GM23338 (cell line): ENCODE measurements around the gene TUBA1B. TPM values are rescaled to one million over a fixed set of nuclear protein-coding genes. Genes with fewer than 3 reads are reported as not detected.

ENCODE experiments used
- ATAC-seq: fragments of 200-7000 bp; cut with Tn5 transposase; 3 replicates; pipeline ENCODE4 v1.9.1; 2020
- DNase-seq: peaks from one replicate; pipeline ENCODE4 v3.0.0-alpha.2; 2015; ENCODE audit warnings: low spot score
- H2AFZ ChIP-seq: fragments of 200-600 bp; sonication (generic); 2 replicates; pipeline ENCODE4 v1.8.0; 2016; ENCODE audit warnings: antibody characterized with exemption, mild to moderate bottlenecking, moderate library complexity
- H3F3A ChIP-seq: fragments of 200-600 bp; sonication (generic); replicated peaks from 2 replicates; pipeline ENCODE4 v1.8.0; 2017; ENCODE audit warnings: antibody characterized with exemption, mixed run types, low read depth
- H3K27ac ChIP-seq: fragments of 200-600 bp; sonication (generic); 2 replicates; pipeline ENCODE4 v1.6.1; 2016; ENCODE audit warnings: low read depth
- H3K27me3 ChIP-seq: fragments of 200-600 bp; sonication (generic); 2 replicates; pipeline ENCODE4 v1.8.0; 2016; ENCODE audit warnings: mild to moderate bottlenecking, mixed run types, moderate library complexity; ENCODE audit not compliant: insufficient read depth
- H3K36me3 ChIP-seq: fragments of 200-600 bp; sonication (generic); 2 replicates; pipeline ENCODE4 v1.8.0; 2016; ENCODE audit warnings: mild to moderate bottlenecking; ENCODE audit not compliant: insufficient read depth
- H3K4me1 ChIP-seq: fragments of 200-600 bp; sonication (generic); 2 replicates; pipeline ENCODE4 v1.8.0; 2016; ENCODE audit warnings: mild to moderate bottlenecking, moderate library complexity; ENCODE audit not compliant: insufficient read depth
- H3K4me2 ChIP-seq: fragments of 200-600 bp; sonication (generic); 2 replicates; pipeline ENCODE4 v1.7.1; 2017; ENCODE audit warnings: mixed run types
- H3K4me3 ChIP-seq: fragments of 200-600 bp; sonication (generic); 2 replicates; pipeline ENCODE4 v1.6.1; 2016; ENCODE audit warnings: mixed run types
- H3K79me2 ChIP-seq: fragments of 200-600 bp; sonication (generic); replicated peaks from 2 replicates; pipeline ENCODE4 v1.8.0; 2017; ENCODE audit warnings: mild to moderate bottlenecking; ENCODE audit not compliant: insufficient read depth
- H3K9me2 ChIP-seq: fragments of 200-600 bp; sonication (generic); 2 replicates; pipeline ENCODE4 v1.8.0; 2017; ENCODE audit not compliant: insufficient read depth
- H4K20me1 ChIP-seq: fragments of 200-600 bp; sonication (generic); replicated peaks from 2 replicates; pipeline ENCODE4 v1.8.0; 2017; ENCODE audit warnings: mild to moderate bottlenecking; ENCODE audit not compliant: insufficient read depth
- H3K27ac Mint-ChIP-seq: 2 replicates; pipeline ENCODE4 v1.8.0; 2020; ENCODE audit warnings: inconsistent platforms, mild to moderate bottlenecking, moderate library complexity, mixed read lengths
- H3K27me3 Mint-ChIP-seq: 3 replicates; pipeline ENCODE4 v1.8.0; 2022; ENCODE audit warnings: low read depth, mild to moderate bottlenecking, moderate library complexity, mixed read lengths, inconsistent platforms; ENCODE audit not compliant: insufficient read depth, poor library complexity
- H3K36me3 Mint-ChIP-seq: 3 replicates; pipeline ENCODE4 v1.8.0; 2021; ENCODE audit warnings: low read depth, mild to moderate bottlenecking, inconsistent platforms, moderate library complexity, mixed read lengths
- H3K4me1 Mint-ChIP-seq: 3 replicates; pipeline ENCODE4 v1.8.0; 2020; ENCODE audit warnings: mild to moderate bottlenecking, inconsistent platforms, mixed read lengths
- H3K4me3 Mint-ChIP-seq: 3 replicates; pipeline ENCODE4 v1.8.0; 2021; ENCODE audit warnings: moderate library complexity, mild to moderate bottlenecking, inconsistent platforms, mixed read lengths
- H3K9me3 Mint-ChIP-seq: 3 replicates; pipeline ENCODE4 v1.8.0; 2020; ENCODE audit warnings: moderate library complexity, mild to moderate bottlenecking, inconsistent platforms, mixed read lengths
- CREB1 ChIP-seq: fragments of 250-450 bp; sonication (Bioruptor Pico); IDR thresholded peaks from 2 replicates; pipeline ENCODE4 v1.5.0; 2020; ENCODE audit warnings: low read depth, mild to moderate bottlenecking, moderate library complexity
- EZH2 ChIP-seq: fragments of 200-600 bp; sonication (generic); IDR thresholded peaks from one replicate; pipeline ENCODE4 v1.8.0; 2017; ENCODE audit warnings: antibody characterized with exemption, mild to moderate bottlenecking, low read depth; ENCODE audit not compliant: unreplicated experiment
- NANOG ChIP-seq: IDR thresholded peaks from 2 replicates; pipeline ENCODE4 v1.6.1; 2016; ENCODE audit warnings: antibody characterized with exemption, borderline replicate concordance
- STAT1 ChIP-seq: IDR thresholded peaks from one replicate; pipeline ENCODE4 v1.6.1; 2016; ENCODE audit warnings: antibody characterized with exemption; ENCODE audit not compliant: unreplicated experiment
- ZNF114 ChIP-seq: fragments of 250-450 bp; sonication (Bioruptor Pico); IDR thresholded peaks from 2 replicates; pipeline ENCODE4 v1.5.0; 2020; ENCODE audit warnings: mild to moderate bottlenecking, moderate library complexity
- ZNF331 ChIP-seq: fragments of 250-450 bp; sonication (Bioruptor Pico); IDR thresholded peaks from 2 replicates; pipeline ENCODE4 v1.5.0; 2020; ENCODE audit warnings: low read depth, mild to moderate bottlenecking, moderate library complexity
- ZNF462 ChIP-seq: fragments of 250-450 bp; sonication (Bioruptor Pico); IDR thresholded peaks from 2 replicates; pipeline ENCODE4 v1.5.0; 2020; ENCODE audit warnings: mild to moderate bottlenecking, moderate library complexity
- polyA plus RNA-seq: library from polyadenylated mRNA; unstranded; fragments of >200 nt; fragmentation: Nextera tagmentation; extraction: Ambion mirVana; gene quantifications from 2 replicates; pipeline ENCODE4 v1.2.1, GENCODE V29; 2016
- total RNA-seq: library from RNA; depleted of rRNA; stranded (reverse); fragments of >200 nt; shearing (Covaris generic); gene quantifications from 2 replicates; pipeline ENCODE4 v1.2.3, GENCODE V29; 2014
- TF ChIP-seq, protein P1 (sequence below), 2 experiments: fragments of 200-600 bp in 1 of 2; sonication (generic) in 1 of 2; conservative IDR thresholded peaks; 2 replicates each; pipeline versions ENCODE4 v1.5.1 to v1.6.1; 2016 to 2017; ENCODE audit warnings: antibody characterized with exemption in 2 of 2, low read depth in 2 of 2, mild to moderate bottlenecking in 2 of 2, moderate library complexity in 1 of 2
- TF ChIP-seq, protein P2 (sequence below): IDR thresholded peaks from 2 replicates; pipeline ENCODE4 v1.6.1; 2016; ENCODE audit warnings: antibody characterized with exemption

Gene TUBA1B
- total and polyA plus RNA-seq, 2 experiments from 2014 or later, result 1,116 to 2,718 TPM

- H3K4me1 ChIP-seq, result peaks cover 19% of the 10 kb centered on the region
- no peak overlapping the region for H3K4me3 ChIP-seq
- no peak overlapping the region for H3K4me2 ChIP-seq
- Mint-ChIP-seq H3K9me3 (no peaks in the 10 kb centered on the region), H3K4me3 (no peak overlapping the region), H3K27ac (no peak overlapping the region), H3K4me1 (peaks cover 24% of the 10 kb centered on the region), H3K27me3 (peaks cover 31% of the 10 kb centered on the region), H3K36me3 (peaks cover 34% of the 10 kb centered on the region)
- H4K20me1 ChIP-seq, result peaks cover 10% of the 10 kb centered on the region
- H3K9me2 ChIP-seq, result no peaks in the 10 kb centered on the region
- ATAC-seq, result peak; percentile 70
- H3K27me3 ChIP-seq, result peaks cover 35% of the 10 kb centered on the region
- no peak overlapping the region for H3K27ac ChIP-seq
- H2AFZ ChIP-seq, result no peak overlapping the region
- 0 out of 2 replicates have a peak, but pooled peaks cover 4% of the 10 kb centered on the region for H3F3A ChIP-seq
- H3K79me2 ChIP-seq, result no peaks in the 10 kb centered on the region
- H3K36me3 ChIP-seq, result peaks cover 4% of the 10 kb centered on the region; the same call in 1 of the 2 replicates
- DNase-seq, result peak; percentile 87
- TF ChIP-seq NANOG, result no peak
- no peak for TF ChIP-seq ZNF114 (CRISPR knock-in tag)
- TF ChIP-seq, protein P1, sequence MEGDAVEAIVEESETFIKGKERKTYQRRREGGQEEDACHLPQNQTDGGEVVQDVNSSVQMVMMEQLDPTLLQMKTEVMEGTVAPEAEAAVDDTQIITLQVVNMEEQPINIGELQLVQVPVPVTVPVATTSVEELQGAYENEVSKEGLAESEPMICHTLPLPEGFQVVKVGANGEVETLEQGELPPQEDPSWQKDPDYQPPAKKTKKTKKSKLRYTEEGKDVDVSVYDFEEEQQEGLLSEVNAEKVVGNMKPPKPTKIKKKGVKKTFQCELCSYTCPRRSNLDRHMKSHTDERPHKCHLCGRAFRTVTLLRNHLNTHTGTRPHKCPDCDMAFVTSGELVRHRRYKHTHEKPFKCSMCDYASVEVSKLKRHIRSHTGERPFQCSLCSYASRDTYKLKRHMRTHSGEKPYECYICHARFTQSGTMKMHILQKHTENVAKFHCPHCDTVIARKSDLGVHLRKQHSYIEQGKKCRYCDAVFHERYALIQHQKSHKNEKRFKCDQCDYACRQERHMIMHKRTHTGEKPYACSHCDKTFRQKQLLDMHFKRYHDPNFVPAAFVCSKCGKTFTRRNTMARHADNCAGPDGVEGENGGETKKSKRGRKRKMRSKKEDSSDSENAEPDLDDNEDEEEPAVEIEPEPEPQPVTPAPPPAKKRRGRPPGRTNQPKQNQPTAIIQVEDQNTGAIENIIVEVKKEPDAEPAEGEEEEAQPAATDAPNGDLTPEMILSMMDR (conservative IDR thresholded peaks at IDR 0.05; ENCODE audit: low read depth in 2 of 2), result peak; percentile 78 to 90
- TF ChIP-seq CREB1 (CRISPR knock-in tag), result no peak
Observed at GRCh38 chr12:49098035-49098451, 33.2 kb downstream of the TUBA1B start.

- Histone ChIP-seq H3K27me3 (peaks cover 41% of the 10 kb centered on the region), H2AFZ (no peak overlapping the region), H3K4me2 (no peak overlapping the region), H3K36me3 (peaks cover 4% of the 10 kb centered on the region; the same call in 1 of the 2 replicates), H3K9me2 (no peaks in the 10 kb centered on the region), H3K27ac (no peak overlapping the region), H3K4me3 (no peak overlapping the region), H4K20me1 (peaks cover 17% of the 10 kb centered on the region), H3F3A (peaks cover 7% of the 10 kb centered on the region; the same call in 1 of the 2 replicates), H3K79me2 (no peaks in the 10 kb centered on the region), H3K4me1 (peaks cover 25% of the 10 kb centered on the region)
- ATAC-seq (no peak), DNase-seq (no peak)
- H3K36me3 Mint-ChIP-seq, result peaks cover 34% of the 10 kb centered on the region
- no peaks in the 10 kb centered on the region for H3K9me3 Mint-ChIP-seq
- peaks cover 28% of the 10 kb centered on the region for H3K4me1 Mint-ChIP-seq
- H3K27me3 Mint-ChIP-seq, result peaks cover 38% of the 10 kb centered on the region
- no peak overlapping the region for H3K4me3 Mint-ChIP-seq
- no peak overlapping the region for H3K27ac Mint-ChIP-seq
- TF ChIP-seq, protein P1 (conservative IDR thresholded peaks at IDR 0.05; ENCODE audit: low read depth in 2 of 2), result no peak
- TF ChIP-seq, protein P2, sequence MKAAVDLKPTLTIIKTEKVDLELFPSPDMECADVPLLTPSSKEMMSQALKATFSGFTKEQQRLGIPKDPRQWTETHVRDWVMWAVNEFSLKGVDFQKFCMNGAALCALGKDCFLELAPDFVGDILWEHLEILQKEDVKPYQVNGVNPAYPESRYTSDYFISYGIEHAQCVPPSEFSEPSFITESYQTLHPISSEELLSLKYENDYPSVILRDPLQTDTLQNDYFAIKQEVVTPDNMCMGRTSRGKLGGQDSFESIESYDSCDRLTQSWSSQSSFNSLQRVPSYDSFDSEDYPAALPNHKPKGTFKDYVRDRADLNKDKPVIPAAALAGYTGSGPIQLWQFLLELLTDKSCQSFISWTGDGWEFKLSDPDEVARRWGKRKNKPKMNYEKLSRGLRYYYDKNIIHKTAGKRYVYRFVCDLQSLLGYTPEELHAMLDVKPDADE, result no peak
- TF ChIP-seq STAT1, result no peak
- TF ChIP-seq ZNF462 (CRISPR knock-in tag), result no peak
- TF ChIP-seq ZNF331 (CRISPR knock-in tag), result no peak
- no peak for TF ChIP-seq EZH2
Observed at GRCh38 chr12:49097381-49097780, 33.8 kb downstream of the TUBA1B start.
